ENCODE results near the gene SLC1A4. TPM values are rescaled to one million over a fixed set of nuclear protein-coding genes. Genes with fewer than 3 reads are reported as not detected.
"Not testable (repeated sequence)": the region's sequence is repeated elsewhere in the genome, so short reads cannot be mapped to it uniquely, and the experiment has no call there.

Gene SLC1A4
- total and polyA plus RNA-seq, 10 of the 15 experiments (the other 5 are each of a cell fraction or from before 2014, with no cell fraction given) = 10.8 to 43.2 (median 27.7) TPM

DNA sequence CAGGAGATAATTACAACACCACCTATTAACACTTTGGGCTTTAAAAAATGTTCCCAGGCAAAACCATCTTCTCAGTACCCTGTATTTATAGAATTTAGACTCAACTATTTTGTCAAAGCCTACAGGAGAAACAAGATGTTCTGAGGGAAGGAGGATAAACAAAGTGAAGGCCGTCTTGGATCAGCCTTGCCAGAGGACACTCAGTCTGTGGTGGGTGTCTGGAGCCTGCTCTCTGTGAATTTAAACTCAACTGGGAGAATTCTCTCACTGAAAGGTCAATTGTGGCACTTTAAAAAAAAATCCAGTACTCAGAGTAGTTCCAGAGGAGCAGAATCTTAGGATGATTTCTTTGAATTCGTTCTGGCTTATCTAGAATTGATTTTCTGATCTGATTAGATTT, 28.4 kb upstream of the SLC1A4 start (continued):
- TF ChIP-seq MEF2B (IDR thresholded peaks at IDR 0.05; ENCODE audit: partially characterized antibody, poor library complexity, severe bottlenecking) = no peak
- TF ChIP-seq HDAC2 (IDR thresholded peaks at IDR 0.05) = no peak
- TF ChIP-seq TAF1 (IDR thresholded peaks at IDR 0.05; ENCODE audit: borderline replicate concordance, low read depth, low read length) = no peak

DNA sequence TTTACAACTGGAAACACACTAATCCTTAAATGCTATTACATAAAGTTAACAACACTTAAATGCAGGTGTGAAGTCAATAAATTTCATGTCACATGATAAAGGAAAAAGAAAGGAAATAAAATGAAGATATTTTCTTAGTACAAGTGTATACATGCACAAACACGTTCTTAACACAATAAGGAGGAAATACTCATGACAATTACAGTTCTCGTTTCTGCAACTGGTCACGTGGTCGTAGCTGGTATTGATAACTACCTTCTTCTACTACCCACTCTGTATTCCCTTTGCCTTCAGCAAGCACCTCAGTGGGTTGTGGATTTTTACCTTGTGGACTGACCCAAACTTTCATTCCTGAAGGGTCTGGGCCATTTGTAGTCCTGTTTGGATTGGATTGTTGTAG, 26.1 kb upstream of the SLC1A4 start:
- H3K4me3 ChIP-seq; DNase-seq (ENCODE audit: low read depth, low spot score); H3K27ac ChIP-seq (ENCODE audit: control insufficient read depth, insufficient read depth); H3K9me3 ChIP-seq (replicated peaks; ENCODE audit: control insufficient read depth, insufficient read depth, low read length); H3K4me1 ChIP-seq (ENCODE audit: control insufficient read depth, insufficient read depth, low read length); H3K79me2 ChIP-seq (ENCODE audit: control insufficient read depth, insufficient read depth, low read length); ATAC-seq; POLR2A ChIA-PET; H4K20me1 ChIP-seq (ENCODE audit: control insufficient read depth, insufficient read depth); H3K36me3 ChIP-seq (ENCODE audit: control insufficient read depth in 2 of 2, insufficient read depth in 2 of 2, low read length in 1 of 2); H3K27me3 ChIP-seq (replicated peaks in 1 of 2; ENCODE audit: control insufficient read depth in 2 of 2, insufficient read depth in 2 of 2, low read length in 1 of 2); H2AFZ ChIP-seq (ENCODE audit: control insufficient read depth, low read depth, low read length); FAIRE-seq; H3K4me2 ChIP-seq (ENCODE audit: control insufficient read depth, insufficient read depth); intact Hi-C loops (cut with micrococcal nuclease; ENCODE audit: unreplicated experiment); H3K9ac ChIP-seq (ENCODE audit: control insufficient read depth, insufficient read depth, low read length); BruUV-seq (replicated peaks); in situ Hi-C loops (cut with MboI): not testable (repeated sequence)
- CTCF ChIA-PET = interaction anchor here (1.0 to 1.8 kb wide), 4 partner anchors 11 to 69 kb away, joined by 3 to 7 read pairs (median 6); no protein-coding TSS in a partner anchor
- SMC1A ChIA-PET (ENCODE audit: uncharacterized antibody, unreplicated experiment) = interaction anchor here (1.0 to 3.0 kb wide), 15 partner anchors 10 to 79 kb away, joined by 3 to 23 read pairs (median 3); no protein-coding TSS in a partner anchor
- WGBS (ENCODE audit: insufficient coverage, insufficient replicate concordance, low lambda C conversion rate, missing lambda C conversion rate) = 77% methylated on average over 4 of the region's 4 CpGs
- RAD21 ChIA-PET (ENCODE audit: unreplicated experiment) = interaction anchor here (1.2 to 1.3 kb wide), 2 partner anchors 46 to 57 kb away, joined by 3 to 4 read pairs; no protein-coding TSS in a partner anchor

DNA sequence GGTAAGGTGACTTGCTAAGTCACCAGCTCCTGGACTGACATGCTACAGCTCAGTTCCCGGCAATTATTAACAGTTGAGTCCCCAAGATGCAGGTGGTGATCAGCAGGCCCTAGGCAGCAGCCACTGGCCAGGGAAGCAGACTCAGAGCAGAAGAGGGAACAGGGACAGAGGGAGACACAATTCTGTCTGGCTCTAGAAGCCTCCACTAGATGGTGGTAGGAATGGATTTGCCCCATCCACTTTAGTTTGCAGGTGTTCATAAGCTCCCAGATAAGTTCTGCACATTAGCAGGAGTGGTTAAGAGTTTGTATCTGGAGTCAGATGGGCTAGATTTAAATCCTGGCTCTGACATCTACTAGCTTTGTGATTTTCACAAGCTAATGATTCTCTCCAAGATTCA, 25.5 kb upstream of the SLC1A4 start:
- no TSS peak for BruUV-seq (replicated peaks)
- no peaks in the 10 kb centered on the region for H3K79me2 ChIP-seq (ENCODE audit: control insufficient read depth, insufficient read depth, low read length)
- no peak overlapping the region for H3K9ac ChIP-seq (ENCODE audit: control insufficient read depth, insufficient read depth, low read length)
- SMC1A ChIA-PET (ENCODE audit: uncharacterized antibody, unreplicated experiment) = interaction anchor here (0.6 to 3.0 kb wide), 17 partner anchors 9 to 121 kb away, joined by 3 to 23 read pairs (median 3); no protein-coding TSS in a partner anchor
- RAD21 ChIA-PET (ENCODE audit: unreplicated experiment) = interaction anchor here (1.3 kb wide), 2 partner anchors 32 to 58 kb away, joined by 3 read pairs; no protein-coding TSS in a partner anchor
- CTCF ChIA-PET = interaction anchor here (0.8 to 1.8 kb wide), 6 partner anchors 9 to 69 kb away, joined by 3 to 7 read pairs (median 4); partner anchors contain the start of gene SLC1A4
- FAIRE-seq = peak; percentile 27
- no peaks in the 10 kb centered on the region for H3K36me3 ChIP-seq (ENCODE audit: control insufficient read depth in 2 of 2, insufficient read depth in 2 of 2, low read length in 1 of 2)
- no peak; the same call in 2 of the 3 replicates for ATAC-seq
- H3K27ac ChIP-seq (ENCODE audit: control insufficient read depth, insufficient read depth) = no peak overlapping the region
- in situ Hi-C loops (cut with MboI) = no loop called here
- H3K4me2 ChIP-seq (ENCODE audit: control insufficient read depth, insufficient read depth) = no peak overlapping the region
- no peak overlapping the region for H2AFZ ChIP-seq (ENCODE audit: control insufficient read depth, low read depth, low read length)
- WGBS (ENCODE audit: insufficient coverage, insufficient replicate concordance, low lambda C conversion rate, missing lambda C conversion rate) = 100% methylated on average over 1 of the region's 1 CpG
- POLR2A ChIA-PET = interaction anchor here (0.5 to 0.6 kb wide), 2 partner anchors 210 to 263 kb away, joined by 3 to 4 read pairs; no protein-coding TSS in a partner anchor
- H3K27me3 ChIP-seq (replicated peaks in 1 of 2; ENCODE audit: control insufficient read depth in 2 of 2, insufficient read depth in 2 of 2, low read length in 1 of 2) = no peaks in the 10 kb centered on the region
- H3K4me1 ChIP-seq (ENCODE audit: control insufficient read depth, insufficient read depth, low read length) = no peaks in the 10 kb centered on the region
- intact Hi-C loops (cut with micrococcal nuclease; ENCODE audit: unreplicated experiment) = no loop called here
- no peaks in the 10 kb centered on the region for H4K20me1 ChIP-seq (ENCODE audit: control insufficient read depth, insufficient read depth)
- TF ChIP-seq RAD21 (IDR thresholded peaks at IDR 0.05; ENCODE audit: insufficient read depth, low read depth, low read length) (0 out of 2 replicates have a peak, but pooled peaks have one; percentile 17), HDGF (IDR thresholded peaks at IDR 0.05) (no peak)
- TF ChIP-seq, protein P1, sequence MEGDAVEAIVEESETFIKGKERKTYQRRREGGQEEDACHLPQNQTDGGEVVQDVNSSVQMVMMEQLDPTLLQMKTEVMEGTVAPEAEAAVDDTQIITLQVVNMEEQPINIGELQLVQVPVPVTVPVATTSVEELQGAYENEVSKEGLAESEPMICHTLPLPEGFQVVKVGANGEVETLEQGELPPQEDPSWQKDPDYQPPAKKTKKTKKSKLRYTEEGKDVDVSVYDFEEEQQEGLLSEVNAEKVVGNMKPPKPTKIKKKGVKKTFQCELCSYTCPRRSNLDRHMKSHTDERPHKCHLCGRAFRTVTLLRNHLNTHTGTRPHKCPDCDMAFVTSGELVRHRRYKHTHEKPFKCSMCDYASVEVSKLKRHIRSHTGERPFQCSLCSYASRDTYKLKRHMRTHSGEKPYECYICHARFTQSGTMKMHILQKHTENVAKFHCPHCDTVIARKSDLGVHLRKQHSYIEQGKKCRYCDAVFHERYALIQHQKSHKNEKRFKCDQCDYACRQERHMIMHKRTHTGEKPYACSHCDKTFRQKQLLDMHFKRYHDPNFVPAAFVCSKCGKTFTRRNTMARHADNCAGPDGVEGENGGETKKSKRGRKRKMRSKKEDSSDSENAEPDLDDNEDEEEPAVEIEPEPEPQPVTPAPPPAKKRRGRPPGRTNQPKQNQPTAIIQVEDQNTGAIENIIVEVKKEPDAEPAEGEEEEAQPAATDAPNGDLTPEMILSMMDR (IDR thresholded peaks at IDR 0.05 in 2 of 3, conservative IDR thresholded peaks at IDR 0.05 in 1 of 3; ENCODE audit: control insufficient read depth in 2 of 3, extremely low read depth in 1 of 3, insufficient read depth in 1 of 3, low read depth in 3 of 3, low read length in 3 of 3) = 0 out of 6 replicates have a peak, but pooled peaks of 1 of the 3 experiments have one; percentile 6
- H3K9me3 ChIP-seq (replicated peaks; ENCODE audit: control insufficient read depth, insufficient read depth, low read length) = no peaks in the 10 kb centered on the region
- no peak overlapping the region for H3K4me3 ChIP-seq
- no peak for DNase-seq (ENCODE audit: low read depth, low spot score)

Data from GM12878 (cell line).